Endothelial cell of umbilical vein (primary cell): Measurements from ENCODE around the gene PPP1R1B.

Experiments used
- EZH2 ChIP-seq: IDR thresholded peaks from 2 replicates; pipeline ENCODE4 v1.6.1; 2012; ENCODE audit warnings: borderline replicate concordance, low read depth, mild to moderate bottlenecking, moderate library complexity, low read length, inconsistent platforms; ENCODE audit not compliant: severe bottlenecking
- FOS ChIP-seq: IDR thresholded peaks from 2 replicates; pipeline ENCODE4 v1.6.1; 2011; ENCODE audit warnings: mild to moderate bottlenecking, low read length, moderate library complexity, borderline replicate concordance; ENCODE audit not compliant: insufficient read depth
- JUN ChIP-seq: IDR thresholded peaks from 2 replicates; pipeline ENCODE4 v1.6.1; 2011; ENCODE audit warnings: borderline replicate concordance, low read depth; ENCODE audit not compliant: insufficient read length, insufficient read depth
- MYC ChIP-seq: IDR thresholded peaks from one replicate; pipeline ENCODE4 v1.6.1; 2011; ENCODE audit warnings: mild to moderate bottlenecking, low read depth, low read length
- POLR2A ChIP-seq: IDR thresholded peaks from 2 replicates; pipeline ENCODE4 v1.6.1; 2012; ENCODE audit warnings: low read depth, mild to moderate bottlenecking, control low read depth, low read length
- POLR2AphosphoS5 ChIP-seq: IDR thresholded peaks from 2 replicates; pipeline ENCODE4 v1.6.1; 2012; ENCODE audit warnings: low read depth, mild to moderate bottlenecking, control low read depth, low read length, moderate library complexity; ENCODE audit not compliant: insufficient read depth
- TF ChIP-seq, protein P1 (sequence below), 2 donors: IDR thresholded peaks; 1 replicate in 1 of 2; 2 replicates in 1 of 2; pipeline ENCODE4 v1.5.1; 2011; ENCODE audit warnings: low read length in 2 of 2, mild to moderate bottlenecking in 2 of 2, moderate library complexity in 2 of 2, control low read depth in 1 of 2, inconsistent platforms in 1 of 2, low read depth in 1 of 2; ENCODE audit not compliant: insufficient read depth in 1 of 2; ENCODE audit errors: extremely low read depth in 1 of 2
- TF ChIP-seq, protein P2 (sequence below): IDR thresholded peaks from 2 replicates; pipeline ENCODE4 v1.6.1; 2011; ENCODE audit not compliant: insufficient read depth, insufficient read length

DNA sequence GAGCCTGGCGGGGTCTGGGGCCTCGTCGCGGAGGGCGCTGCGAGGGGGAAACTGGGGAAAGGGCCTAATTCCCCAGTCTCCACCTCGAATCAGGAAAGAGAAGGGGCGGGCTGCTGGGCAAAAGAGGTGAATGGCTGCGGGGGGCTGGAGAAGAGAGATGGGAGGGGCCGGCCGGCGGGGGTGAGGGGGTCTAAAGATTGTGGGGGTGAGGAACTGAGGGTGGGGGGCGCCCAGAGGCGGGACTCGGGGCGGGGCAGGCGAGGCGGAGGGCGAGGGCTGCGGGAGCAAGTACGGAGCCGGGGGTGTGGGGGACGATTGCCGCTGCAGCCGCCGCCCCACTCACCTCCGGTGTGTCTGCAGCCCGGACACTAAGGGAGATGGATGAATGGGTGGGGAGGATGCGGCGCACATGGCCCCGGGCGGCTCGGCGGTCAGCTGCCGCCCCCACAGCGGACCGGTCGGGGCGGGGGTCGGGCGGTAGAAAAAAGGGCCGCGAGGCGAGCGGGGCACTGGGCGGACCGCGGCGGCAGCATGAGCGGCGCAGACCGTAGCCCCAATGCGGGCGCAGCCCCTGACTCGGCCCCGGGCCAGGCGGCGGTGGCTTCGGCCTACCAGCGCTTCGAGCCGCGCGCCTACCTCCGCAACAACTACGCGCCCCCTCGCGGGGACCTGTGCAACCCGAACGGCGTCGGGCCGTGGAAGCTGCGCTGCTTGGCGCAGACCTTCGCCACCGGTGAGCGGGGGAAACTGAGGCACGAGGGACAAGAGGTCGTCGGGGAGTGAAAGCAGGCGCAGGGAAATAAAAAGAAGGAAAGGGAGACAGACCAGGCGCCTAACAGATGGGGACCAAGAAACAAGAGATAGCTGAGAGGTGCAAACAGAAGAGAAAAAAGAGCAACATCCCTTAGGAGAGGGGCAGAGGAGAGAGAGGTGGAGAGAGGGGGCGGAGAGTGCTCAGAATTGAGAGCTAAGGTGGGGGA lies 41.5 kb downstream of the PPP1R1B start, which contains the start of gene PNMT:
- TF ChIP-seq, protein P1, sequence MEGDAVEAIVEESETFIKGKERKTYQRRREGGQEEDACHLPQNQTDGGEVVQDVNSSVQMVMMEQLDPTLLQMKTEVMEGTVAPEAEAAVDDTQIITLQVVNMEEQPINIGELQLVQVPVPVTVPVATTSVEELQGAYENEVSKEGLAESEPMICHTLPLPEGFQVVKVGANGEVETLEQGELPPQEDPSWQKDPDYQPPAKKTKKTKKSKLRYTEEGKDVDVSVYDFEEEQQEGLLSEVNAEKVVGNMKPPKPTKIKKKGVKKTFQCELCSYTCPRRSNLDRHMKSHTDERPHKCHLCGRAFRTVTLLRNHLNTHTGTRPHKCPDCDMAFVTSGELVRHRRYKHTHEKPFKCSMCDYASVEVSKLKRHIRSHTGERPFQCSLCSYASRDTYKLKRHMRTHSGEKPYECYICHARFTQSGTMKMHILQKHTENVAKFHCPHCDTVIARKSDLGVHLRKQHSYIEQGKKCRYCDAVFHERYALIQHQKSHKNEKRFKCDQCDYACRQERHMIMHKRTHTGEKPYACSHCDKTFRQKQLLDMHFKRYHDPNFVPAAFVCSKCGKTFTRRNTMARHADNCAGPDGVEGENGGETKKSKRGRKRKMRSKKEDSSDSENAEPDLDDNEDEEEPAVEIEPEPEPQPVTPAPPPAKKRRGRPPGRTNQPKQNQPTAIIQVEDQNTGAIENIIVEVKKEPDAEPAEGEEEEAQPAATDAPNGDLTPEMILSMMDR (IDR thresholded peaks at IDR 0.05; ENCODE audit: extremely low read depth in 1 of 2, insufficient read depth in 1 of 2, low read depth in 1 of 2, low read length in 2 of 2) = peak; percentile 77 to 84
- TF ChIP-seq POLR2A (no peak), EZH2 (peak; percentile 48), JUN (no peak), POLR2AphosphoS5 (no peak), FOS (no peak), MYC (no peak)
- TF ChIP-seq, protein P2, sequence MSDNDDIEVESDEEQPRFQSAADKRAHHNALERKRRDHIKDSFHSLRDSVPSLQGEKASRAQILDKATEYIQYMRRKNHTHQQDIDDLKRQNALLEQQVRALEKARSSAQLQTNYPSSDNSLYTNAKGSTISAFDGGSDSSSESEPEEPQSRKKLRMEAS = no peak
